Small intestine (tissue), 7 donors: ENCODE measurements around the gene EPHA2. TPM values are rescaled to one million over a fixed set of nuclear protein-coding genes. Genes with fewer than 3 reads are reported as not detected.
A peak's percentile ranks its signal among the peaks of the same experiment; 100 is the strongest.

Source experiments
- DNase-seq, 2 donors: peaks; one replicate each; pipeline versions ENCODE4 v3.0.0 to v3.0.0-alpha.2; 2013
- FAIRE-seq: peaks from 2 replicates; lab custom pipeline; 2012; peaks lifted over from hg19 to GRCh38; lab: Jason Lieb, UNC
- H3K27ac ChIP-seq, 3 donors: one replicate each; pipeline ENCODE4 v1.5.1; 2013; ENCODE audit warnings: low read length in 2 of 3, mild to moderate bottlenecking in 2 of 3, control low read depth in 1 of 3, inconsistent platforms in 1 of 3, low read depth in 1 of 3, moderate library complexity in 1 of 3
- H3K27me3 ChIP-seq, 3 donors: one replicate each; pipeline ENCODE4 v1.6.1; 2013; ENCODE audit warnings: low read length in 3 of 3, inconsistent platforms in 1 of 3; ENCODE audit not compliant: control insufficient read depth in 3 of 3, insufficient read depth in 3 of 3
- H3K36me3 ChIP-seq, 3 donors: one replicate each; pipeline ENCODE4 v1.6.1; 2013; ENCODE audit warnings: low read length in 3 of 3, inconsistent platforms in 1 of 3, low read depth in 1 of 3, mild to moderate bottlenecking in 1 of 3, moderate library complexity in 1 of 3; ENCODE audit not compliant: control insufficient read depth in 3 of 3, insufficient read depth in 2 of 3
- H3K4me1 ChIP-seq, 3 donors: one replicate each; pipeline ENCODE4 v1.6.1; 2013; ENCODE audit warnings: low read length in 2 of 3, inconsistent platforms in 1 of 3, low read depth in 1 of 3, mild to moderate bottlenecking in 1 of 3, moderate library complexity in 1 of 3; ENCODE audit not compliant: control insufficient read depth in 3 of 3, insufficient read depth in 2 of 3
- H3K4me3 ChIP-seq, 3 donors: one replicate each; pipeline ENCODE4 v1.5.1; 2013; ENCODE audit warnings: low read length in 3 of 3, control low read depth in 1 of 3, inconsistent platforms in 1 of 3, low read depth in 1 of 3, mild to moderate bottlenecking in 1 of 3, moderate library complexity in 1 of 3
- H3K9me3 ChIP-seq, 2 donors: one replicate each; pipeline ENCODE4 v1.6.1; 2013; ENCODE audit warnings: low read depth in 1 of 2, low read length in 1 of 2; ENCODE audit not compliant: control insufficient read depth in 2 of 2, insufficient read depth in 1 of 2
- WGBS, 3 donors: extraction: QIAGEN DNeasy Blood & Tissue Kit; methylation state at CpG; one replicate each; pipeline ENCODE4 v1.1.7; 2013; 5-methylcytosine and 5-hydroxymethylcytosine counted together
- polyA plus RNA-seq, 4 donors: library from polyadenylated mRNA; stranded (reverse) in 3 of 4; unstranded in 1 of 4; fragments of 200-250 nt in 3 of 4; fragments of 120-200 nt in 1 of 4; gene quantifications; one replicate each; pipeline versions ENCODE4 v1.2.1 to v1.2.3, GENCODE V29; 2013
- donor health status: healthy with polysubstance abuse.
- donor health status: control.
- donor health status: control.
- donor health status: Bipolar disorder and iron deficiency.
- donor health status: healthy.

Gene EPHA2
- polyA plus RNA-seq, 4 donors: 12.7 to 23.8 (median 19.8) TPM

- Histone ChIP-seq H3K36me3 (no peaks in the 10 kb centered on the region), H3K27me3 (no peaks in the 10 kb centered on the region), H3K4me1 (peaks cover 0 to 28% (median 0%) of the 10 kb centered on the region in 3 donors), H3K9me3 (no peaks in the 10 kb centered on the region), H3K27ac (no peak overlapping the region), H3K4me3 (no peak overlapping the region)
- WGBS, 3 donors: 72 to 82% (median 76%) methylated on average over 9 of the region's 9 CpGs
- DNase-seq (no peak), FAIRE-seq (no peak)
Measured at GRCh38 chr1:16081636-16082035, 74.2 kb downstream of the EPHA2 start.

DNA sequence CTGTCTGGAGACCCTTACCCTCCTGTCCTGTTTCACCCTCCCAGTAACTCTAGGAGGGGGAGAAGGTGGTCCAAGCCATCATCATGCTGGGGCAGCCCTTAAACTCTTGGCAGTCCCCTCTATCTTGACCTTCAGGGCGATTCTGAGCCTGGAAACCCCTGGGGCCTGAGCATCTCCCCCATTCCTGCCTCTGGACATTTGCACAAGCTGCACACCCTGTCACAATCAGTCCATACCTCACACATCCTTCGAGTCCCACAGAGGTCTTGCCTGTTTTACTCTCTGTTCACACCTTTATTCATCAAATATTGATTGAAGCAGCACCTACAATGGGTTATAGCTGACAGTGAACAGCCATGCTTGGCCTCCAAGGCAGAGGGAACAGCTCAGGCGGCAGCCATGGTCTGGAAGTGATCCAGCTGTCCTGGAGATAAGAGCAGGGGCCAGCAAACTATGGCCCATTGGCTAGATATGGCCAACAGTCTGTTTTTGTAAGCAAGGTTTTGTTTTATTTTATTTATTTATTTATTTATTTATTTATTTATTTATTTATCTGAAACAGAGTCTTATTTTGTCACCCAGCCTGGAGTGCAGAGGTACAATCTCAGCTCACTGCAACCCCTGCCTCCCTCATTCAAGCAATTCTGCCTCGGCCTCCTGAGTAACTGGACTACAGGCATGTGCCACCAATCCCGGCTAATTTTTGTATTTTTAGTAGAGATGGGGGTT lies 75.3 kb downstream of the EPHA2 start:
- 75 to 88% (median 85%) methylated on average over 5 of the region's 5 CpGs for WGBS, 3 donors
- Histone ChIP-seq H3K4me1 (peaks cover 0 to 27% (median 0%) of the 10 kb centered on the region in 3 donors), H3K36me3 (no peaks in the 10 kb centered on the region), H3K27ac (no peak overlapping the region), H3K4me3 (no peak overlapping the region), H3K27me3 (no peaks in the 10 kb centered on the region), H3K9me3 (no peaks in the 10 kb centered on the region)
- DNase-seq (no peak), FAIRE-seq (no peak)

- Histone ChIP-seq H3K4me3 (no peak overlapping the region), H3K36me3 (no peaks in the 10 kb centered on the region), H3K27ac (peak overlapping the region in 1 of 3 donors; percentile 36), H3K9me3 (no peaks in the 10 kb centered on the region), H3K27me3 (peaks cover 0 to under 1% (median 0%) of the 10 kb centered on the region in 3 donors), H3K4me1 (peaks cover 0 to 25% (median 0%) of the 10 kb centered on the region in 3 donors)
- FAIRE-seq (no peak), DNase-seq (peak; percentile 74 to 90)
- WGBS, 3 donors: 21 to 34% (median 30%) methylated on average over 10 of the region's 10 CpGs
Measured at GRCh38 chr1:16078925-16079656, 76.8 kb downstream of the EPHA2 start.

GRCh38 chr1:16077406-16078245 lies 78.2 kb downstream of the EPHA2 start:
- Histone ChIP-seq H3K27ac (no peak overlapping the region), H3K27me3 (peaks cover 0 to 5% (median 0%) of the 10 kb centered on the region in 3 donors), H3K4me3 (no peak overlapping the region), H3K9me3 (no peaks in the 10 kb centered on the region), H3K4me1 (peaks cover 0 to 22% (median 0%) of the 10 kb centered on the region in 3 donors), H3K36me3 (no peaks in the 10 kb centered on the region)
- FAIRE-seq (no peak), DNase-seq (no peak)
- 39 to 75% (median 50%) methylated on average over 12 of the region's 12 CpGs for WGBS, 3 donors

DNA sequence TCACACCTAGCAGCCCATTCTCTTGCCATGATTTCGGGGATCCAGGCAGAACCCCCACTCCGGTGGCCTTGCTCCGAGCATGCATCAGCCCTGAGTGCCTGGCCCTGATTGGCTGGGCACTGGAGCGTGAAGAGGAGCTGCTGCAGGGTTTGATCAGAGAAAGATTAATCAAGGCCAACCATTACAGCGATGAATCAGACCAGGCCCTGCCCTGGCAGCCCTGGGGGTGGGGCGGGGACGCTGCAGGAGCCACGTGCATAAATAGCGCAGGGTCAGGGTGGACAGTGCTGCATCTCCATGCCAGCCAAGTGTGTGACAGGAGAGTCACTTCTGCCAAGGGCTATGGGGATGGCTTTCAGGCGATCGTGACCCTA lies 79.0 kb downstream of the EPHA2 start:
- H3K4me3 ChIP-seq: no peak overlapping the region
- H3K27me3 ChIP-seq: peaks cover 0 to 5% (median 0%) of the 10 kb centered on the region in 3 donors
- H3K27ac ChIP-seq: no peak overlapping the region
- no peaks in the 10 kb centered on the region for H3K36me3 ChIP-seq
- 40 to 77% (median 55%) methylated on average over 11 of the region's 11 CpGs for WGBS, 3 donors
- H3K9me3 ChIP-seq: no peaks in the 10 kb centered on the region
- H3K4me1 ChIP-seq: peaks cover 0 to 20% (median 0%) of the 10 kb centered on the region in 3 donors
- FAIRE-seq (no peak), DNase-seq (peak in 1 of 2 donors; percentile 43)

DNA sequence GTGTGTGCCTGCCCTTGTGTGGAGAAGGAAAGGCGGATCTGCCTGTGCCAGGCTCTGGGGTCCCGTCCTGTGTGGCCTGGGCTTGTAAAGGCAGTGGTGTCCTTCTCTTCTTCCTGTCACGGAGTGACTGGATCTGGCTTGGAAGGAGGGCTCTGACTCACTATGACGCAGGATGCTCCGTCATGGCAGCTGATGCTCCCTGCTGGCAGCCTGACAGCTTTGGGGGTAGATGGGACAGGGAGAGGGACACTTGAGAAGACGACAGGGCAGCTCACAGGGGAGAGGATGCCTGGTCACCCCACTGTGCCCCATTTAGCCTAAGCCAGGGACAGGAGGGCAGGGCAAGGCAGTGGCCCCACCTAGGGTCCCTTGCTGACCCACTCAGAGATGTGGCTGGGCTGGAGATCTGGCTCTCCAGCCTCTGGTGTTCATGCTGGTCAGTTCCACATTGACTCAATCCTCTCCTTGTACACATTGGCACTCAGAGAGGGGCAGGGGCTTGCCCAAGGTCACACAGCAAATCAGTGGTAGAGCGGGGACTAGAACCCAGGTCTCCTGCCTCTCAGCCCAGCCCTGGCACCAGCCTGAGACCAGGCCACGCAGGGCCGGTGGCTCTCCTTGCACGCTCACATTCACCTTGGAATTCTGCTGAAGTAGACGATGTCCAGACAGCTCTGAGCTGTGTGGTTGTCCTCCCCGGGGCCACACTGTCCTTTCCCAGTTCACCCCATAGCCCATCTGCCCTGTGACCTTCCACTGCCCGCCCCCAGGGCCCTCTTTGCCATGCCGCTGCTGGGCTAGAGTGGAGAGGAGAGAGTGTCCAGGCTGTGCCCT lies 79.6 kb downstream of the EPHA2 start:
- no peaks in the 10 kb centered on the region for H3K36me3 ChIP-seq
- FAIRE-seq (no peak), DNase-seq (no peak)
- WGBS, 3 donors: 76 to 83% (median 78%) methylated on average over 14 of the region's 14 CpGs
- H3K27me3 ChIP-seq: peaks cover 0 to 5% (median 0%) of the 10 kb centered on the region in 3 donors
- H3K4me3 ChIP-seq: no peak overlapping the region
- H3K4me1 ChIP-seq: peaks cover 0 to 20% (median 0%) of the 10 kb centered on the region in 3 donors
- H3K27ac ChIP-seq: peak overlapping the region in 1 of 3 donors; percentile 23
- no peaks in the 10 kb centered on the region for H3K9me3 ChIP-seq

GRCh38 chr1:16075337-16076030 lies 80.4 kb downstream of the EPHA2 start:
- WGBS, 3 donors: 36 to 68% (median 44%) methylated on average over 11 of the region's 11 CpGs
- Histone ChIP-seq H3K27me3 (peaks cover 0 to 5% (median 0%) of the 10 kb centered on the region in 3 donors), H3K4me3 (no peak overlapping the region), H3K27ac (peak overlapping the region in 1 of 3 donors; percentile 23), H3K9me3 (no peaks in the 10 kb centered on the region), H3K36me3 (no peaks in the 10 kb centered on the region), H3K4me1 (peaks cover 0 to 20% (median 0%) of the 10 kb centered on the region in 3 donors)
- DNase-seq (no peak), FAIRE-seq (no peak)
